ENCODE results near the gene GSE1. TPM values are rescaled to one million over a fixed set of nuclear protein-coding genes. Genes with fewer than 3 reads are reported as not detected.

The GSE1 gene
- total RNA-seq, 1 experiment from 2014 or later: 90.2 TPM

DNA sequence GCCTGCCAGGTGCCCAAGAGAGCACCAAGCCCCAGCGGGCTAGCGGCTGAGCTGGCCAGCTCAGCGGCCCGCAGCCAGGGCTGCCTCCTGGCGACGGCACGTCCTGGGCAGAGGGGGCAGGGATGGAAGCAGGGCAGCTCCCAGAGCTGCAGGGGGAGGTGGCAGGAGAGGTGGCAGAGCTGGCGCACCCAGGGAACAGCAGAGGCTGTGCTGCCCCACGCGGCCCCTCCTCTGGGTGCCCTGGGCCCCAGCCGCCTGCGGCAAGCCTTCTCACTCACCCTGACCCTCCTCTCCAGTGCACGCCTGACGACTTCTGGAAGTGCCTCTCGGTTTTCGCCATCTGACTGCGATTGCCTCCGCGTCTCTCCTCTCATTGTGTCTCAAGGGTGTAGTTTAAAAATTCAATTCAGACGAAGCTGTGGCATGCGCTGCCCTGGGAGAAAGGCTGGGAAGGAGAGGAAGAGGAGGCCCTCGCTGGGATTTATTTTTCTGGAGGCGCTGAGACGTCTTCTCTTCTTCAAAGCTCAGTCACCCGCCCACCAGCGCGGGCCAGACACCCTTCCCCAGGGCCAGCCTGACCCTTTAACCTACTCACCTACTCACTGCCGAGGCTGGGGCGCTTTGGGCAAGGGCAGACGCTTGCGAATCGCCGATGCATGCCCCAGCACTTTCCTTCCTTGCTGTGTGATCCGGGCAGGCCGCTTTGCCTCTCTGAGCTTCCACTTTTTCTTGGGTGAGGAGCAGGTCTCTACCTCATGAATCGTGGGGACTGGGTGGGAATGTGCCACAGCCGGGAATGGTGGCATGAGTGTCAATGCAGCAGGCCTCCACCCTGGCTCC, 24.9 kb downstream of the GSE1 start (continued):
- TF ChIP-seq EZH2phosphoT487 (IDR thresholded peaks at IDR 0.05; ENCODE audit: borderline replicate concordance) (no peak), POLR2AphosphoS5 (IDR thresholded peaks at IDR 0.05; ENCODE audit: low read depth, low read length) (no peak), TCF7L2 (IDR thresholded peaks at IDR 0.05; ENCODE audit: borderline replicate concordance, extremely low read depth, insufficient read depth, insufficient read length) (no peak), CEBPB (IDR thresholded peaks at IDR 0.05; ENCODE audit: low read depth) (no peak), EGR1 (IDR thresholded peaks at IDR 0.05; ENCODE audit: low read depth) (no peak), YY1 (IDR thresholded peaks at IDR 0.05; ENCODE audit: extremely low read depth, insufficient replicate concordance, low read depth, low read length) (no peak), RAD21 (IDR thresholded peaks at IDR 0.05; ENCODE audit: low read depth) (no peak)
- TF ChIP-seq, protein P1, sequence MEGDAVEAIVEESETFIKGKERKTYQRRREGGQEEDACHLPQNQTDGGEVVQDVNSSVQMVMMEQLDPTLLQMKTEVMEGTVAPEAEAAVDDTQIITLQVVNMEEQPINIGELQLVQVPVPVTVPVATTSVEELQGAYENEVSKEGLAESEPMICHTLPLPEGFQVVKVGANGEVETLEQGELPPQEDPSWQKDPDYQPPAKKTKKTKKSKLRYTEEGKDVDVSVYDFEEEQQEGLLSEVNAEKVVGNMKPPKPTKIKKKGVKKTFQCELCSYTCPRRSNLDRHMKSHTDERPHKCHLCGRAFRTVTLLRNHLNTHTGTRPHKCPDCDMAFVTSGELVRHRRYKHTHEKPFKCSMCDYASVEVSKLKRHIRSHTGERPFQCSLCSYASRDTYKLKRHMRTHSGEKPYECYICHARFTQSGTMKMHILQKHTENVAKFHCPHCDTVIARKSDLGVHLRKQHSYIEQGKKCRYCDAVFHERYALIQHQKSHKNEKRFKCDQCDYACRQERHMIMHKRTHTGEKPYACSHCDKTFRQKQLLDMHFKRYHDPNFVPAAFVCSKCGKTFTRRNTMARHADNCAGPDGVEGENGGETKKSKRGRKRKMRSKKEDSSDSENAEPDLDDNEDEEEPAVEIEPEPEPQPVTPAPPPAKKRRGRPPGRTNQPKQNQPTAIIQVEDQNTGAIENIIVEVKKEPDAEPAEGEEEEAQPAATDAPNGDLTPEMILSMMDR (IDR thresholded peaks at IDR 0.05 in 2 of 3, conservative IDR thresholded peaks at IDR 0.05 in 1 of 3; ENCODE audit: borderline replicate concordance in 1 of 3, insufficient read depth in 1 of 3, low read depth in 2 of 3, low read length in 2 of 3): no peak

DNA sequence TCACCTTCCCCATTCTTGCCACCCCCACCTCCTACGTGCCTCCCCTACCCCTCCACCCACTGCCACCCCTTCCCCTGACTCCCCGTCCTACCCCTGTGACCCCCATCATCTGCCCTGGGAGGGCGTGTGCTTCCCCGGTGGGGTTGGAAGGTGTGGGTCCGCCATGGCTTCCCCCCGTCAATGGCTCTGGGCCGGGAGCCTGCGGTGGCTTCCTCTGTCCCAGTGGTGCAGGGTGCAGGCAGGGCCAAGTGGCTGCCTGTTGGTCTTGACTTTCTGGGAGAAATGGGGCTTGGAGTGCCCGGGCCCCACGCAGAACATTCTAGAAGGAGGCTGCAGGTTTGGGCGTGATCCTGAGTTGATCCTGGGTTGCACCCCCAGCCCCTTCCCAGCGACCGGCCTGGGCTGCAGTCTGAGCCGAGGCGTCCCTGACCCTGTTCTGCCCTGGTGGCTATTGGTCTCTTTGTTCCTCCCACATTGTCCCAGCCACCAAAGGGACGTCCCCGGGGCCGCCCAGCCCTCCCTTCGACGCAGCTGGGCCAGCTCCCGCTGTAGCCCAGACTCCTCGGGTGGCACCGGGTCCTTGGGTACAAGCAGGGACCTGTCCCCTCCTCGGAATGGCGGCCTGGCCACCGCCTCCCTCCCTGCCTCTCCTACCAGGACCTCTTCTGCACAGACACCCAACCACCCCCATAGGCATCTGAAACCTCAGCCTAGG, 25.7 kb downstream of the GSE1 start:
- ChIA-PET CTCF (no interaction called here), RAD21 (ENCODE audit: low non-redundant PET in 1 of 2, low total read pairs in 2 of 2, uncharacterized antibody in 2 of 2, unreplicated experiment in 2 of 2) (no interaction called here), POLR2A (no interaction called here)
- Histone ChIP-seq H3K9me2 (ENCODE audit: insufficient read depth) (no peaks in the 10 kb centered on the region), H3K4me2 (ENCODE audit: low read length) (no peak overlapping the region), H4K20me1 (ENCODE audit: insufficient read depth) (no peaks in the 10 kb centered on the region; the same call in 1 of the 2 replicates), H3K4me3 (replicated peaks in 1 of 2; ENCODE audit: low read depth in 1 of 2, low read length in 2 of 2) (no peak overlapping the region), H3K27ac (ENCODE audit: low read depth, low read length) (no peak overlapping the region), H3K79me2 (ENCODE audit: insufficient read depth, low read length) (peaks cover 17% of the 10 kb centered on the region; the same call in 1 of the 2 replicates), H3K27me3 (ENCODE audit: insufficient read depth, low read length) (no peaks in the 10 kb centered on the region), H3K36me3 (ENCODE audit: control insufficient read depth in 1 of 2, insufficient read depth in 2 of 2, low read length in 2 of 2) (peaks cover 0 to 3% of the 10 kb centered on the region in 2 experiments; a peak in 2 of 4 replicates), H3K9me3 (ENCODE audit: control insufficient read depth in 1 of 2, insufficient read depth in 1 of 2, low read depth in 1 of 2, low read length in 2 of 2) (no peaks in the 10 kb centered on the region), H2AFZ (ENCODE audit: low read depth, low read length, poor library complexity, severe bottlenecking) (no peak overlapping the region), H3K9ac (ENCODE audit: low read length) (no peak overlapping the region), H3K4me1 (ENCODE audit: control insufficient read depth in 1 of 2, insufficient read depth in 2 of 2, low read length in 2 of 2) (peaks cover 5 to 36% of the 10 kb centered on the region in 2 experiments; a peak in 3 of 4 replicates)
- TF ChIP-seq EZH2 (IDR thresholded peaks at IDR 0.05) (no peak), CBX3 (IDR thresholded peaks at IDR 0.05; ENCODE audit: low read depth) (no peak), SP1 (IDR thresholded peaks at IDR 0.05; ENCODE audit: low read depth) (no peak), ELF1 (IDR thresholded peaks at IDR 0.05; ENCODE audit: borderline replicate concordance, low read depth) (no peak), JUND (IDR thresholded peaks at IDR 0.05) (no peak)
- intact Hi-C loops (cut with micrococcal nuclease): no loop called here
- ATAC-seq (no peak), DNase-seq (ENCODE audit: low read depth, low spot score) (no peak)
- BruUV-seq (replicated peaks): no TSS peak
